Small intestine (tissue), 4 donors: ENCODE results near the gene ZNF483. TPM values are rescaled to one million over a fixed set of nuclear protein-coding genes. Genes with fewer than 3 reads are reported as not detected.

Experiments
- polyA plus RNA-seq, 4 donors: library from polyadenylated mRNA; stranded (reverse) in 3 of 4; unstranded in 1 of 4; fragments of 200-250 nt in 3 of 4; fragments of 120-200 nt in 1 of 4; gene quantifications; one replicate each; pipeline versions ENCODE4 v1.2.1 to v1.2.3, GENCODE V29; 2013
- donor health status: healthy with polysubstance abuse.
- donor health status: Bipolar disorder and iron deficiency.
- donor health status: healthy.

Gene ZNF483
- polyA plus RNA-seq, 4 donors = 0.51 to 0.72 TPM; not detected in 2

Other genes starting within 250 kb of the ZNF483 start
- gene OR2K2, start 195.0 kb upstream of the ZNF483 start, polyA plus RNA-seq = not detected
- gene ECPAS, start 40.8 kb upstream of the ZNF483 start, polyA plus RNA-seq = 10 to 100 TPM; 24.0 to 61.7 (median 26.1) TPM
- 1,000 to 10,000 TPM in 1 of 4 donors, 100 to 1,000 TPM in 3; 104 to 1,002 (median 280) TPM for gene PTGR1, start 74.5 kb downstream of the ZNF483 start, polyA plus RNA-seq
- 10 to 100 TPM in 1 of 4 donors, 1 to 10 TPM in 3; 2.7 to 14.3 (median 7.2) TPM for gene DNAJC25, start 106.2 kb downstream of the ZNF483 start, polyA plus RNA-seq
- 10 to 100 TPM; 28.1 to 50.8 (median 40.7) TPM for gene GNG10, start 136.4 kb downstream of the ZNF483 start, polyA plus RNA-seq